ENCODE measurements around the gene RNF227. TPM values are rescaled to one million over a fixed set of nuclear protein-coding genes. Genes with fewer than 3 reads are reported as not detected.

RNF227 gene
- 1 to 10 TPM; 5.6 to 7.0 TPM for total RNA-seq

GRCh38 chr17:7915611-7916384, at the start of gene RNF227:
TSS of gene RNF227 (minus strand) at chr17:7916289. CDS start at chr17:7916195, 94 bp downstream.

GRCh38 chr17:7931709-7932482, 15.8 kb upstream of the RNF227 start, which contains the start of the genes CNTROB and TRAPPC1:
TSS of gene CNTROB (plus strand) at chr17:7932206. CDS start at chr17:7933080, 874 bp downstream.
TSS of gene TRAPPC1 (minus strand) at chr17:7931946. CDS start at chr17:7931829, 117 bp downstream.

GRCh38 chr17:7929158-7930023, 13.3 kb upstream of the RNF227 start, which contains the start of gene KCNAB3:
TSS of gene KCNAB3 (minus strand) at chr17:7929856. CDS start at chr17:7929435, 421 bp downstream.

GRCh38 chr17:7888184-7888920, 27.7 kb downstream of the RNF227 start, which contains the start of gene CHD3:
TSS of gene CHD3 (plus strand) at chr17:7888789. CDS start at chr17:7889001, 212 bp downstream.

Other genes starting within 250 kb of the RNF227 start
- gene TP53, start 228.8 kb downstream of the RNF227 start, total RNA-seq: 100 to 1,000 TPM; 147 to 148 TPM
- gene WRAP53, start 227.8 kb downstream of the RNF227 start, total RNA-seq: 10 to 100 TPM; 12.5 to 13.4 TPM
- not detected for gene EFNB3, start 211.1 kb downstream of the RNF227 start, total RNA-seq
- not detected for gene DNAH2, start 198.5 kb downstream of the RNF227 start, total RNA-seq
- gene KDM6B, start 82.1 kb downstream of the RNF227 start, total RNA-seq: 10 to 100 TPM; 20.5 to 21.6 TPM
- 1 to 10 TPM in 1 of 2 experiments, under 1 TPM in 1; 0.82 to 1.4 TPM for gene TMEM88, start 61.2 kb downstream of the RNF227 start, total RNA-seq
- 10 to 100 TPM; 54.3 to 54.5 TPM for gene NAA38, start 58.7 kb downstream of the RNF227 start, total RNA-seq
- 1 to 10 TPM; 6.7 to 7.4 TPM for gene CYB5D1, start 58.3 kb downstream of the RNF227 start, total RNA-seq
- 100 to 1,000 TPM; 182 to 203 TPM for gene CHD3, start 27.5 kb downstream of the RNF227 start, total RNA-seq
- gene KCNAB3, start 13.6 kb upstream of the RNF227 start, total RNA-seq: 10 to 100 TPM; 11.0 to 11.4 TPM
- 100 to 1,000 TPM; 215 to 242 TPM for gene TRAPPC1, start 15.7 kb upstream of the RNF227 start, total RNA-seq
- 10 to 100 TPM; 54.9 to 55.2 TPM for gene CNTROB, start 15.9 kb upstream of the RNF227 start, total RNA-seq
- not detected for gene GUCY2D, start 86.3 kb upstream of the RNF227 start, total RNA-seq
- gene ALOX15B, start 122.8 kb upstream of the RNF227 start, total RNA-seq: not detected
- 1 to 10 TPM in 1 of 2 experiments, under 1 TPM in 1; 0.48 to 1.1 TPM for gene ALOX12B, start 171.4 kb upstream of the RNF227 start, total RNA-seq
- not detected for gene ALOXE3, start 202.2 kb upstream of the RNF227 start, total RNA-seq
- 1 to 10 TPM in 1 of 2 experiments, under 1 TPM in 1; 0.28 to 1.0 TPM for gene HES7, start 207.8 kb upstream of the RNF227 start, total RNA-seq
- gene PER1, start 236.1 kb upstream of the RNF227 start, total RNA-seq: 10 to 100 TPM; 38.9 to 42.4 TPM
- gene VAMP2, start 246.7 kb upstream of the RNF227 start, total RNA-seq: 10 to 100 TPM; 82.4 to 86.1 TPM

All from activated naive CD4-positive, alpha-beta T cell treated with anti-CD3 and anti-CD28 coated beads, Interleukin-2, amount 10 ng/mL, durations not matched to agents 5 hours and 36 hours (primary cell).